GM18511 (cell line): ENCODE measurements around the gene PPFIA2.

ENCODE experiments used
- ATAC-seq: cut with Tn5 transposase; IDR thresholded peaks from one replicate; pipeline ENCODE4 v1.9.1; 2021; ENCODE audit warnings: mild to moderate bottlenecking, moderate library complexity; ENCODE audit not compliant: unreplicated experiment

Gene PPFIA2

DNA sequence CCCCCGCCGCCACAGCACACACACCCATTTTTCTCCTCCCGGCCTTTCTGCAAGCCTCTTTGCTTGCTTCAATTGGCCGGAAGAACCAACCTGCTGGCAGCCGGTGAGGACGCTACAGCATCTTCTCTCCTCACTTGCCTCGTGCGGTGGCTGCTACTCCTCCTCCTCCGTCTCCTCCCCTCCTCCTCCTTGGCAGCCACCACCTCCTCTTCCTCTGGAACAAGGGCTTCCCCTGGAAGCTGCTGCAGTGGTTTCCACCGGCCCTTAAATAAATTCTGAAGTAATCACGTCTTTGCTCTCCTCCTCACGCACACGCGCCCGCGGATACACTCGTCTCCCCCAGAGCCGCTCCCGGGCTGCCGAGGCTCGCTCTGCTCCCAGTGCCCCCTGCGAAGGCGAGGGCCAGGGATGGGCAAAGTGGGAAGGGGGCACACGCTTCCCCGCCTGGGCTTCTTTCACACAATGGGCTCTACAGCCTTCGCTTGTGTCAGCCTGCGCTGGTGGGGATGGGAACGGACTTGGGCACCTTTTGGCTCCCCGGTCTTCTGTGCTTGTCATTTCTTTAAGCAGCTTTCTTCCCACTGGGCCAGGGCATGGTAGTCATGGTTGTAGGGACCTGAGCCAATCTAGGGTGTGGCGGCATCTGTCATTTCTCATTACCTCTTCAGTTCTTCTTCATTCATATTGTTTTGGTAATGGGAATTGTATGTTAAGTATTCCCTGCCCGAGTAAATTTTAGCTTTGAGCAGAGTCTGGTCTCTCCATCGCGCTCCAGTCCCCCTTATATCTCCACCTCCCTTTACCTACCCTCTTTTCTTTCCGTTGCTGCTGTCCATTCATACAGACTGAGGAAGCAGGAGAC, at the start of gene PPFIA2:
Gene PPFIA2 (minus strand): TSS at position 161 of the 862 bp plus-strand sequence.
- no peak for ATAC-seq

DNA sequence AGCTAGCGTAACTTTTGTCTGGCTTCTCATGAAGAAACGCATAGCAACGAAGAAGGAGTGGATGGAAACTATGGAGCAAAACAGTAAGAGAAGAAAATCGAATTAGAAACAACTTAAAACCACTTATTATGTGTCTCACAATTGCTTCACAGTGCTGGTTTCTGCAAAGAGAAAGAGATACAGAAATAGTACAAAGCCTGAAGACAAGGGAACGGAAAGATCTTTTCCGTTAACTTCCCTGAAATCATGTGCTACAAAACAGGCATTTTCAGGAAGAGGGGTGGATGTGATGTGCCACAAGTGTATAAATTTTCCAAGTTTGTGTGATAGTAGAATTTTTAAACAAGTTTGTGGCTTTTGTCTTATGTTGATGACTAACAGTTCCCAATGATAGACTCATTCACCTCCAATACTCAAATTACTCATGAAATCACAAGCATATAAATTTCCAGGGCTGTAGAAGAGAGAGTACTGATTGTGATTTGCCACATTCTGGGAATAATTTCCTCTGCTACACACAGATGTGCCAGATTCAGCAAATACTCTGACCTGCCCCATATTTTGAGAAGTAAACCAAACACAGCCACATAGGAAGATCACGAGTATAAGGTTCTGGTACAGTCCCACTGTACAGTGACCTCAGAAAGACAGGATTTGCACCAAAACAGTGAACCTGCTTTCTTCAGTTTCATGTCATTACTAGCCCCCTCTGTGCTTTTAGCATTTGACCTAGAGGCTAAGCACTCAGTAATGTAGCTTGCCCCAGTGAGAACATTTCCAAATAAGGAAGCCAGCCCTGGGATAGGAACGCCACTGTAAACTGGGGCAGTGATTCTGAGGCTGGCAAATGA, 41.4 kb upstream of the PPFIA2 start:
- no peak for ATAC-seq

DNA sequence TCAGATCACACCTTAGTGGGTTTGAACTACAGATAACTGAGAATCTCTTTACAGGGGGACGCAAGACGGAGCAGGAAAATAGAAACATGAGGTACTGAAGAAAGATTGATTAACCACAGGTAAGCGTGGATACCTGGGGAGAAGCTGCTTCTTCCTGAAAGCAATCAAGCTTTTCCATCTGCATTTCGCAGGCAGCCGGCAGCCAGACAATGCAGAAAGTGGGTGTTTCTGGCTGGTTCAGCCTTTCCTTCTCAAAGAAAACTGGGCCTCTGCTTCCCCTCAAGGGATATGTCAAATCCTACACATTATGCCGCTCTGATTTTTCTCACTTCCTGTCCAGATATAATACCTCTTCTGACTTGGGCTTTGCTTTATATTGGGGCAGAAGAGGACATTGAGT, 39.1 kb upstream of the PPFIA2 start:
- ATAC-seq: no peak

DNA sequence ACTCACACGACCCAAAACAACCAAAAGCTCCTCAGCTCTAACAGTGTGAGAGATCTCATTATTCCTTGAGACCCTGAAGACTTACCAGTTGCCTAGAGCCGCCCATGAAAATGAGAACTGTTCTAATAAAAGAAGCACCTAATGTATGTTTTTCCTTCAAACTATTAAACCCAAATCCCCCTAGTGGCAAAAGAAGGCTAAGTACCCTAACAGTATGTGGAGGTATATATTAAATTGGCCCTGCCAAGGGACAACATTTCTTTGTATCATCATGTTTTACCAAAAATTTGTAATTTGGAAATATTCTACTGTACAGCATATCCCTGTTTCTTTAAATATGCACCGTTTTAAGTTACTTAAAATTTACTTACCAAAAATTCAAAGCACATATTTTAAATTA, 38.0 kb upstream of the PPFIA2 start:
- ATAC-seq: peak; percentile 77

DNA sequence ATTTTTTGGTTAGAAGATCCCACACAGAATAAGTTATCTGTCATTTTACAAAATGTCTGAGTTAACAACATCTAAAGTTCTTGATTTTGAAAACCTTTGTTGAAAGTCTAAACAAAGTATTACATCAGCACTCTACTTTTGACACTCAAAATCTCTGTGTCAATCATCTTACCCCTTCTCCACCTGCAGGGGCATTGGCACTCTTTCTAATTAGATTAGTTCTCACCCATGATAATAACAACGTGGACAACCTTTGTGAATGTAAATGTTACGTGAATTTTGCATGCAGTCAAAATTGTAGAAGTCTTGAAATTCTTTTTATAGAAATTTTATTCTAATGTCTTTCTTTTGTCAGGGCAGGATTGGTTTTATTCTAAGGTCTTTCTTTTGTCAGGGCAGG, 33.5 kb upstream of the PPFIA2 start:
- ATAC-seq: no peak

DNA sequence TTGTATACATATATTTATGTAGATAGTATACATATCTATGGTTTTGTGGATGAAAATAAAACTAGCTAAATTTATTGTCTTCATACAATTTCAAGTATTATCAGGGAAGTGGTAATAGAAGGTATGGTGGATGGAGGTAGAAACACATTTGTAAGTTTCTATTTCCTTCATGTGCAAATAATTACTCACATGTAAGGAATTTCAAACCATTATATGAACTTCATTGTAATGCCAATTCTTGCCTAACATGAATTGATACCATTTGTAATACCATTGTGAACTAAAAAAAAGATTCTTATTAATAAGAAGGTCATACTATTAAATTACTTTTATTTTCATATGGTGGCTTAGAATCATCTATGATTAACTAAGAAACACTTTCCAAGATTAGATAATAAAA, 20.1 kb upstream of the PPFIA2 start:
- no peak for ATAC-seq

DNA sequence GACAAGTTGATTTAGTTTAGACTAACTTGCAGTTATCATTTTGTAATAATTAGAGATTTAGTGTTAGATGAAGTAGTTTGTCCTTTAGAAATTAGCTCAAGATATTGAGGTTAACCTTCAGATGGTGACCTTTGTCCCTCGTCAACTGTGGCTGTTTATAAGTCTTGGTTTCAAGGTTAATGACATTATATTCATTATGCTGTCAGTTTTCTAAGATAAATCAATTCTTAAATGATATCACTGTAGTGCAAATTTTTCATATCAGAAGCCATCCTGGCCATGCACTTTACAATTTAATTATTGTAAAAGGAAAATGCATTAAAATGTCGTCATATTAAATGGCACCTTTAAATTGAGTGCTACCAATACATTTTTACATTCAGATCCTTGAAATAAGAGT, 19.6 kb upstream of the PPFIA2 start:
- no peak for ATAC-seq

DNA sequence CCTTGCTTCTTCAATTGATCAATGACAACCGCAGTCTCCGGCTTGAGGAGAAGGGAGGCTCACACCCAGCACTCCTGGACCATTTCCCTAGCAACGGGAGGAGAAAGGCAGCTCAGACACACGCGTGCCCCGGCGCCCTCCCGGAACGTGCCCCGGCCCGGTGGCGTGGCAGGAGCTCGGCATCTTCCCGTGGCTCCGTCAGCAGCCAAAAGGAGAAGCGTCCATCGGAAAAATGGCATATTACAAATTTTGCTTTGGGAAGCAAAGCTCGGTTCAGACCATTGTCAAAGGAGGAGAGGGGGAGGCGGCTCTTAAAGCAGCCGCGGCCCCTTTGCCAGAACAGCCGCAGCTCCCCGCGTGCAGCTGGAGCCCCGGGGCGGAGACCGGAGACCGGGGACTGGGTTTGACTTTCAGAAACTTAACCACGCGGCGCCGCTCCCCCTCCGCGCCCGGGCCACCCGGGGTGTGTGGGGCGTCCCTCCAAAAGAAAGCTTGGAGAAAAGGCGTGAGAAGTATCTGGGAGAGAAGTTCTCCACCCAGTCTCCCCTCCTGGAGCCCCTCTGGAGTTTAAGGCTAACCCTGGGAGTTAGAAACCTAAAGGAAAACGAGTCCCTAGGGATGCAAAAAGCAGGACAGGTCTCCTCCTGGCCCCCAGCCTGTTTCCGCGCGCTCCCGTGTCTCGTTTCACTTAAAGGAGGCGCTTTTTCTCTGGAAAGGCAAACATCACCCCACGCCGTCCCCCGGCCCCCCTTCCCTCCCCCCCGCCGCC, 545 bp downstream of the PPFIA2 start:
- ATAC-seq: no peak

DNA sequence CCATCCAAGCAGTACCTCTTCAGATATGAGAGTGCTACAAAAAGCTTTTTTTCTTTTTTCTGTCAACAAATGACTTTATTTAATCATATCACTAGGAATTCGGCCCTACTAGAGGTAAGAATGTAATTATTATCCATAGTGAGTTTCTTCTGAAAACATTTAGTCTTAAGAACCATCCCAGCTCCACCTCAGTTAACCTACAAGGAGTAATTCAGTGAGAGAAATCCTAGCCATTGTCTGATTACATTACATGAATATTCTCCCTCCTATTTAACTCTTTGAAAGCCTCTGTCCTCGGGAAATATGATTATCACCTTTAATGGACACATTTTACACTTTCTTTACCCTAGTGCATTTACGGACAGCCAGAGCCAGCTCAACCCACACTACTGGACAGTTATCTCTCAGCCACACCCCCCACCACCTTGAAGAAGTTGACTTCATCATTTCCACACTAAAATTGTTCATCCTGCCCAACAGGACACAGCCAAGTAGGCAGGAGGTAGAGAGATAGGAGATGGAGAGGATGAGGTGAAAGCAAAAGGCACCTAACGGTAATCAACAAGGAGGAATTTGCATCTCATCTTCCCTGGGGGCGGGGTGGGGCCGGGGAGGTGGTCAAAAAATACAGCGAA, 1.3 kb downstream of the PPFIA2 start:
- no peak for ATAC-seq

DNA sequence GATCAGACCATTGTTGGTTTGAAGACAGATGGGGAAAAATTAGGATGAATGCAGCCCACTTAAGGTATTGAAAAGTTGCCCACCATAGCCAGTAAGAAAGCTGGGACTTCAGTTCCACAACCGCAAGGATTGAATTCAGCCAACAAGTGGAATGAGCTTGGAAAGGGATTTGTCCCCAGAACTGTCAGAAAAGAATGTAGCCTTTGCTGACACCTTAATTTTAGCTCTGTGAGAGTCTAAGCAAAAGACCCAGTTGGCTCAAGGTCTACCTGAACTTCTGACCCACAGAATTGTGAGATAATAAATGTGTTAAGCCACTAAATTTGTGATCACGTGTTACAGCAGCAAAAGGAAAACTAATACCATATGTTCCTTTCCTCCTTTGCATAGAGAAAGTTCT, 29.4 kb downstream of the PPFIA2 start:
- ATAC-seq: no peak

DNA sequence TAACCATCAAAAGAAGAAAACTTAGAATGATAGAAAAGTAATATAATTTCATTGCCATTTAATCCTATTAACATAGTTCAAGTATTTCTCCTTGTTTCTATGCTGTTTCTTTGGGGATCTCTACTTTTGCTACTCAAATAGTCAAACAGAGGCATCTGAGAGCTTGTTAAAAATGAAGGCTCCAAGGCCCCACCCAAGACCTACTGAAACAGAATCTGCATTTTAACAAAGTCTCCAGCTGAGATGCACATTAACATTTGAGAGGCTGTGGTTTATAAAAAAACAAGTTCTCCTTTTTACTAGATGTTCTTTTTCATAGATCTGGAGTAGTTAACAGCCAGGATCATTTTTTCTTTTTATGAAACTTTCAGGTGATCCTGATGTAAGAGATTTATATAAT, 31.8 kb downstream of the PPFIA2 start:
- no peak for ATAC-seq

DNA sequence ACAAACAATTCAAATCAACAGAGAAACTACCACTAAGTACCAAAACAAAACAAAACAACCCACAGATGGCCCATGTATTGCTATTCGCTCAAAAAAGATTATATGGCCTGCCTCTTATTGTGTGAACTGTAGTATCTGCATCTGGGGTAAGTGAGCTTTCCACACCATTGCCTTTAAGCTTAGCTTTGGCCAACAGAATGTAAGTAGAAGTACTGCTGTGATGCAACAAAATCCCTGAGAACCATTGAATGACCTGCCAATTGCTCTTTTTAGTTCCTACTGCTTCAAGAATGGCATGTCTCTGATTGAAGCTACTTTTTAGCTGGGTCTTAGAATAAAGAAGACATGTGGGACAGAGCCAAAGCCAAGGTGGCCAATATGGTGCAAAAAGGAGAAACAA, 32.5 kb downstream of the PPFIA2 start:
- ATAC-seq: no peak

DNA sequence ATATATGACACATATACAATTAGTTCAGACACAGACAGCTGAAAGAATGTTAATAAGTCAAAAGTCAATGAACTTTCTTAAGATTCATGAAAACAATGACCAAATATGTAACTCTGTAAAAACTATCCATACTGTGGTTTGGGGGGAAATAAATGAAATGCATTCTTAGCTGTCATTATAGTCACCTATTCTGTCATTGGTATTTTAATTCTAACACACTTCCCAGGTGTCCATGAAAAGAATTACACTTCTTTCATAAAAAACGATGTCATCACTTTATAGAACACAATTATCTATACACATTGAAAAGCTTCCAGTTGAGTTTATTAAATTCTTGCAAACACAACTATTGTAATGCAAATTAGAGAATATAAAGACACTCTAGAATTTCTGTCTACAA, 35.8 kb downstream of the PPFIA2 start:
- ATAC-seq: no peak

DNA sequence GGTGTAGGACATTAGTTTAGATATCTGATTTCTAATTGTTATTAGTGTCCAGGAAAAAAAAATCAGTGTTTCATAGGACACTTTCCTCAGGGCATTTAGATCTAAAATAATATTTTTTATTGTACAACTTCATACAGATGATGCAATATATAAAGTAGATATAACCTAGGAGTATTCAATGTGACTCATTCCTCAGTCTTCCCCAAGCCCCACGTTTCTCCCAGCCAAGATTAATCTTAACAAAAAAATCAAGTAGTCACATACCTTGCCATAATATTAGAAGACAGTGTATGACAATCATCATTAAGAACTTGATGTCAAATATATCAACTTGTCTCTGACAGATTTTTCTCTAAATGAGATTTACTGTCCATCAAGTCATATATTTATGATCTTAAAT, 37.1 kb downstream of the PPFIA2 start:
- ATAC-seq: no peak

DNA sequence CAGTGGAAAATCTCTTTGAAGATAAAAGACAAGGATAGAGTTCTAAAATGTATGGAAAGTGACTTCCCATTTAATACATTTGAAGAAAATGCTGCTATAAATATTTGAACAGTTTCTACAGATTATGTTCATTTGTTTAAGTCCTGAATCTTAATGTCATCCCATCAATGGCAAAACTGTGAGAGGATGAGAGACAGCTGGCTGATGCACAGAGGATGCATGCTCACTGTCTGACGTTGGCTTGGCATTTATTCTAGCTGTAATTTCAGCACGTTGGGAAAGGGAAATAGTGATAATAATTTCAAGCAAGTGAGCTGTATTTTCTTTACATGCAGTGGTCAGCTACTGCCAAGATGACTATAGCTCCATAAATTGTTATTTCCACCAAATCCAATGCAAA, 40.5 kb downstream of the PPFIA2 start:
- ATAC-seq: no peak

DNA sequence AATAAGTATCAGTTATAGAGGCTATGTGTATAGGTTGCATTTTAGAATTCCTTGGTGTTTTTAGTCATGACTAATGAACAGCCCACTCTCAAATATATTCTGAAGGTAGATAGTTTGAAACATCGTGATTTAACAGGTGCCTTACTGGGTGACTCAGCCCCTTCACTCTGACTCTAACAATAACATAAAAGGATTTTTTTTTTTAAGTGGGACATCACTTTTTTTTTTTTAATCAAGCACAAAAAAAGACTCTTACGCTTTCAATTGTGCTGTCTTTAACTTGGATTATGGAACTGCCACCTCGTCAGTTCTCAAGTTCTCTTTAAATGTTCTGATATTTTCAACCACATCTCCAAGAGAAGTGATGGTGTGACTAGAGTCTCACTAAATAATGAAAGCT, 46.6 kb downstream of the PPFIA2 start:
- ATAC-seq: no peak

DNA sequence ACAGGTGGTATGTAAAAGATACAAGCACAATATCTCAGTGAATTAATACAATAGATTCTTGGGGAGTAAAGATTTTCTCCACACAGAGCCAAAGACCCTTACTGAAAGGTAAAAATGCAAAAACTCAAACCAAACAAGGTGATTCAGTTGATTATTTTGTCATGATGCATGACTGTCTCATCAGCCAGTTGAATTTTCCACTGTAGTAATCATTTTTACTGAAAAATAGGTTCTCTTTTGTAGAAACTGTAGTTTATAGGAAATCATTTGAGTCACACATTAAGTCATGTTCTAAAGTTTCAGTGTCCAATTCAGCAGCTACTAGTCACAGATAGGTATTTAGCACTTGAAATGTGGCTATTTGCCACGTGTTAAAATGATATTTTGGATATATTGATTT, 53.6 kb downstream of the PPFIA2 start:
- no peak for ATAC-seq

DNA sequence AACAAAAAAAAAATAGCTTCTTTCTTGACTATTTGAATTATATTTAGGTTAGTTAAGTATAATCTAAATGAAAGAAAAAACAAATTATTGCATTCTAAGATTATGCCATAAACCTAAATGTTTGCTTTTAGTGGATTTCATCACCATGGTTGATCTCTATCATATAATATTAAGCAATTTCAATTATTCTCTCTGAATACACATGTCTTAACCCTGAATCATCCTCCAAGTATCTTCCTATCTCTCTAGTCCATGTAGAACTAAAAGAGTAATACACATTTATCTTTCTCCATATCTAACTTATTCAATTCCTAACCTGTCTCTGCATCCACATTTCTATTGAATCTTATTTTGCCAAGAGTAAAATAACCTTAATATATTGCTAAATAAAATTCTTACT, 59.6 kb downstream of the PPFIA2 start:
- no peak for ATAC-seq

DNA sequence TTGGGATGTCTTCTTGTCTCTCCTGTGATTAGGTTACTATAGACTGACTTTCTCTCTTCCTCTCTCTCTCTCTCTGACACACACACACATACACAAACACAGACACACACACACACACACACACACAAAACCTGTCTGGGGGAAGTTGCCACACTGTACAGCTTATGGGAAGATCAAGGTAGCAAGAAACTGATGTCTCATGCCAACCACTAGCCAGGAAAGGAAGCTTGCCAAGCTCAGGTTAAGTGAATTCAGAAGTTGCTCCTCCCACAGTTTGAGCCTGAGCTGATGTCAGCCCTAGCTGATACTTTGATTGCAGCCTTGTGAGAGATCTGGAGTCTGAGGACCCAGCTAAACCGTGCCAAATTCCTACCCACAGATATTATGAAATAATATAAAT, 67.1 kb downstream of the PPFIA2 start:
- ATAC-seq: no peak

DNA sequence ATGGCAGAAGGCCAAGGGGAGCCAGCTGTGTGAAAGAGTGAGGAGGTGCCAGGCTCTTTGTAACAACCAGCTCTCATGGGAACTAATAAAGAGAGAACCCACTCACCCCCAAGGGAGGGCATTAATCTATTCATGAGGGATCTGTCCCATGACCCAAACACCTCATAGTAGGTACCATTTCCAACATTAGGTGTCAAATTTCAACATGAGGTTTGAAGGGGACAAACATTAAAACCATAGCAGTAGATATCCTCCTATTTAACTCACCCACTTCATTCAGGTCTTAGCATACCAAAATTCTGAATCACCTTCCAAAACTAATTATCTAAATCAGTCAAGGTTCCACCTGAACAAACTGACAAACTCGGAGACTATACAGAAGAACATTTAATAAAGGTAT, 75.3 kb downstream of the PPFIA2 start:
- ATAC-seq: no peak

DNA sequence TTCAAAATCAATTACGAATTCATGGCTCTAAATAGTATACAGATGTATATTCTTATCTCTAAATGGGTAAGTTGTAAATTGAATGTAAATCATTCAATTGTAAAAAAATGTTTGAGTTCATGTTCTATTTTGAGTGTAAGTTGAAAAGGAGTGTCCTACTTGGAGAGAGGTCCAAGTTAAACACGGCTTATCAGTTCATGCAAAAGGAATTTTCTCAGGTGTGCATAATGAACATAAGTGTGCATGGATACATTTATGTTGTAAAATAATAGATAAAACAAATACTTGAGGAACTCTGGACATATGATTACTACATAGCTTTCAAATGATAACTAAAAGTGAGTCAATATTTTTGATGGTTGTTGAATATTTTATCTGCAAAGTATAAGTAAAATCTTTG, 79.5 kb downstream of the PPFIA2 start:
- no peak for ATAC-seq
